Large intestine (tissue), 3 donors: Measurements from ENCODE around the gene UNC79. TPM values are rescaled to one million over a fixed set of nuclear protein-coding genes. Genes with fewer than 3 reads are reported as not detected.
A peak's percentile ranks its signal among the peaks of the same experiment; 100 is the strongest.

Experiments used
- DNase-seq, 2 donors: peaks; one replicate each; pipeline versions ENCODE4 v3.0.0 to v3.0.0-alpha.2; 2013
- H3K27ac ChIP-seq: one replicate; pipeline ENCODE4 v1.5.1; 2013; ENCODE audit warnings: low read length
- H3K27me3 ChIP-seq: 2 replicates; pipeline ENCODE4 v1.6.1; 2013; ENCODE audit warnings: low read length; ENCODE audit not compliant: control insufficient read depth, insufficient read depth
- H3K36me3 ChIP-seq: 2 replicates; pipeline ENCODE4 v1.6.1; 2013; ENCODE audit warnings: low read length; ENCODE audit not compliant: control insufficient read depth, insufficient read depth
- H3K4me1 ChIP-seq: one replicate; pipeline ENCODE4 v1.6.1; 2013; ENCODE audit warnings: low read length; ENCODE audit not compliant: control insufficient read depth, insufficient read depth
- H3K4me3 ChIP-seq: one replicate; pipeline ENCODE4 v1.5.1; 2013; ENCODE audit warnings: low read length
- H3K9me3 ChIP-seq: one replicate; pipeline ENCODE4 v1.6.1; 2013; ENCODE audit warnings: mild to moderate bottlenecking, low read depth, low read length, moderate library complexity; ENCODE audit not compliant: control insufficient read depth
- WGBS: methylation state at CpG from one replicate; pipeline ENCODE4 v1.1.5; 2013; ENCODE audit warnings: low lambda C conversion rate; ENCODE audit not compliant: insufficient coverage; 5-methylcytosine and 5-hydroxymethylcytosine counted together
- polyA plus RNA-seq: library from polyadenylated mRNA; unstranded; fragments of 120-200 nt; gene quantifications from one replicate; pipeline ENCODE4 v1.2.1, GENCODE V29; 2013

The UNC79 gene
- polyA plus RNA-seq, 1 donor, result 1.5 TPM

GRCh38 chr14:93591506-93591905 is 160.8 kb downstream of the UNC79 start:
- no CpG with 5 or more reads among the region's 10 CpGs for WGBS
- DNase-seq, result no peak

GRCh38 chr14:93592786-93593185 is 162.0 kb downstream of the UNC79 start:
- H3K4me3 ChIP-seq, result no peak overlapping the region
- no peak overlapping the region for H3K27ac ChIP-seq
- no peaks in the 10 kb centered on the region for H3K4me1 ChIP-seq
- no peaks in the 10 kb centered on the region for H3K27me3 ChIP-seq
- no peaks in the 10 kb centered on the region for H3K36me3 ChIP-seq
- DNase-seq, result no peak
- no peaks in the 10 kb centered on the region for H3K9me3 ChIP-seq
- no CpG with 5 or more reads among the region's 3 CpGs for WGBS

More at GRCh38 chr14:93591506-93591905, 160.8 kb downstream of the UNC79 start:
- no peaks in the 10 kb centered on the region for H3K27me3 ChIP-seq
- no peaks in the 10 kb centered on the region for H3K4me1 ChIP-seq
- no peaks in the 10 kb centered on the region for H3K36me3 ChIP-seq
- no peak overlapping the region for H3K27ac ChIP-seq
- no peak overlapping the region for H3K4me3 ChIP-seq
- no peaks in the 10 kb centered on the region for H3K9me3 ChIP-seq

- H3K4me1 ChIP-seq, result no peaks in the 10 kb centered on the region
- H3K27me3 ChIP-seq, result no peaks in the 10 kb centered on the region
- DNase-seq, result no peak
- H3K36me3 ChIP-seq, result no peaks in the 10 kb centered on the region
- no peaks in the 10 kb centered on the region for H3K9me3 ChIP-seq
- no peak overlapping the region for H3K4me3 ChIP-seq
- H3K27ac ChIP-seq, result no peak overlapping the region
These were observed 175.4 kb downstream of the UNC79 start for GRCh38 chr14:93606091-93606490.

- no peaks in the 10 kb centered on the region for H3K4me1 ChIP-seq
These were observed 188.5 kb downstream of the UNC79 start for GRCh38 chr14:93619176-93619793.

GRCh38 chr14:93628048-93628447 is 197.3 kb downstream of the UNC79 start:
- no peak for DNase-seq
- Histone ChIP-seq H3K9me3 (no peaks in the 10 kb centered on the region), H3K36me3 (no peaks in the 10 kb centered on the region), H3K27me3 (no peaks in the 10 kb centered on the region), H3K4me3 (no peak overlapping the region), H3K4me1 (no peaks in the 10 kb centered on the region), H3K27ac (no peak overlapping the region)
- WGBS, result 77% methylated on average over 3 of the region's 4 CpGs

More at GRCh38 chr14:93619176-93619793, 188.5 kb downstream of the UNC79 start:
- H3K4me3 ChIP-seq, result no peak overlapping the region
- WGBS, result 58% methylated on average over 4 of the region's 7 CpGs
- DNase-seq, result peak; percentile 5 to 9
- peaks cover 2% of the 10 kb centered on the region for H3K27me3 ChIP-seq
- no peaks in the 10 kb centered on the region for H3K9me3 ChIP-seq
- no peak overlapping the region for H3K27ac ChIP-seq
- no peaks in the 10 kb centered on the region for H3K36me3 ChIP-seq

GRCh38 chr14:93629643-93630042 is 198.9 kb downstream of the UNC79 start:
- H3K9me3 ChIP-seq, result no peaks in the 10 kb centered on the region
- H3K4me1 ChIP-seq, result no peaks in the 10 kb centered on the region
- no peaks in the 10 kb centered on the region for H3K36me3 ChIP-seq
- no peak for DNase-seq
- no peak overlapping the region for H3K27ac ChIP-seq
- H3K27me3 ChIP-seq, result no peaks in the 10 kb centered on the region
- no peak overlapping the region for H3K4me3 ChIP-seq

- DNase-seq, result no peak
- no peaks in the 10 kb centered on the region for H3K36me3 ChIP-seq
- H3K4me1 ChIP-seq, result no peaks in the 10 kb centered on the region
- H3K27me3 ChIP-seq, result no peaks in the 10 kb centered on the region
- no peak overlapping the region for H3K27ac ChIP-seq
- H3K9me3 ChIP-seq, result no peaks in the 10 kb centered on the region
- no peak overlapping the region for H3K4me3 ChIP-seq
- 100% methylated on average over 1 of the region's 5 CpGs for WGBS
These were observed 208.1 kb downstream of the UNC79 start for GRCh38 chr14:93638790-93639189.

GRCh38 chr14:93643127-93643526 is 212.4 kb downstream of the UNC79 start:
- no peak for DNase-seq
- no peak overlapping the region for H3K4me3 ChIP-seq
- H3K4me1 ChIP-seq, result no peaks in the 10 kb centered on the region
- H3K27ac ChIP-seq, result no peak overlapping the region
- H3K27me3 ChIP-seq, result no peaks in the 10 kb centered on the region
- H3K9me3 ChIP-seq, result no peaks in the 10 kb centered on the region
- H3K36me3 ChIP-seq, result no peaks in the 10 kb centered on the region
- WGBS, result 80% methylated on average over 1 of the region's 3 CpGs

- no CpG with 5 or more reads among the region's 5 CpGs for WGBS
- no peaks in the 10 kb centered on the region for H3K27me3 ChIP-seq
These were observed 212.9 kb downstream of the UNC79 start for GRCh38 chr14:93643676-93644075.

GRCh38 chr14:93645200-93645599 is 214.5 kb downstream of the UNC79 start:
- H3K4me3 ChIP-seq, result no peak overlapping the region
- no peaks in the 10 kb centered on the region for H3K9me3 ChIP-seq
- no peaks in the 10 kb centered on the region for H3K27me3 ChIP-seq
- DNase-seq, result no peak
- WGBS, result 100% methylated on average over 1 of the region's 3 CpGs
- no peak overlapping the region for H3K27ac ChIP-seq
- no peaks in the 10 kb centered on the region for H3K36me3 ChIP-seq
- no peaks in the 10 kb centered on the region for H3K4me1 ChIP-seq

More at GRCh38 chr14:93643676-93644075, 212.9 kb downstream of the UNC79 start:
- no peak overlapping the region for H3K27ac ChIP-seq
- H3K4me3 ChIP-seq, result no peak overlapping the region
- no peaks in the 10 kb centered on the region for H3K36me3 ChIP-seq
- no peak for DNase-seq
- H3K4me1 ChIP-seq, result no peaks in the 10 kb centered on the region
- H3K9me3 ChIP-seq, result no peaks in the 10 kb centered on the region

- Histone ChIP-seq H3K36me3 (no peaks in the 10 kb centered on the region), H3K4me3 (no peak overlapping the region), H3K27me3 (no peaks in the 10 kb centered on the region), H3K4me1 (no peaks in the 10 kb centered on the region), H3K27ac (no peak overlapping the region), H3K9me3 (no peaks in the 10 kb centered on the region)
- WGBS, result no CpG with 5 or more reads among the region's 5 CpGs
- no peak for DNase-seq
These were observed 217.9 kb downstream of the UNC79 start for GRCh38 chr14:93648440-93649168.
